MCF 10A (cell line): ENCODE data around the gene PPP1R17. TPM values are rescaled to one million over a fixed set of nuclear protein-coding genes. Genes with fewer than 3 reads are reported as not detected.
A peak's percentile ranks its signal among the peaks of the same experiment; 100 is the strongest.

Source experiments
- BruUV-seq: library from RNA; stranded (reverse); fragments of 400-500 nt; replicated peaks from 2 replicates; lab custom pipeline; 2021; lab: Mats Ljungman, UMichigan
- CTCF ChIA-PET: fragments of 300-600 bp; sonication (Branson Sonifier 250); formaldehyde crosslinking; extraction: SDS; loops from one replicate; lab custom pipeline; 2021; ENCODE audit warnings: antibody characterized with exemption, inconsistent platforms; lab: Yijun Ruan, JAX
- POLR2A ChIA-PET: fragments of 300-600, 350-650 bp; sonication (Branson Sonifier 250); formaldehyde crosslinking; extraction: SDS; loops from one replicate; lab custom pipeline; 2020; ENCODE audit warnings: antibody characterized with exemption, inconsistent platforms; lab: Yijun Ruan, JAX
- DNase-seq: peaks from one replicate; pipeline ENCODE4 v3.0.0-alpha.2; 2018; ENCODE audit not compliant: unreplicated experiment
- H3K27ac Mint-ChIP-seq: one replicate; pipeline ENCODE4 v1.8.0; 2022; ENCODE audit warnings: mild to moderate bottlenecking, low read depth, mixed read lengths; ENCODE audit not compliant: unreplicated experiment
- H3K27me3 Mint-ChIP-seq: one replicate; pipeline ENCODE4 v1.8.0; 2022; ENCODE audit warnings: mixed read lengths; ENCODE audit not compliant: insufficient read depth, unreplicated experiment
- H3K36me3 Mint-ChIP-seq: one replicate; pipeline ENCODE4 v1.8.0; 2022; ENCODE audit warnings: mild to moderate bottlenecking, moderate library complexity, mixed read lengths; ENCODE audit not compliant: insufficient read depth, unreplicated experiment
- H3K4me1 Mint-ChIP-seq: one replicate; pipeline ENCODE4 v1.8.0; 2022; ENCODE audit warnings: mixed read lengths; ENCODE audit not compliant: insufficient read depth, unreplicated experiment
- H3K4me3 Mint-ChIP-seq: one replicate; pipeline ENCODE4 v1.8.0; 2022; ENCODE audit warnings: mild to moderate bottlenecking, moderate library complexity, mixed read lengths; ENCODE audit not compliant: unreplicated experiment
- H3K9me3 Mint-ChIP-seq: one replicate; pipeline ENCODE4 v1.8.0; 2022; ENCODE audit warnings: mixed read lengths; ENCODE audit not compliant: unreplicated experiment
- CTCF ChIP-seq: fragments of 200-600 bp; IDR thresholded peaks from one replicate; pipeline ENCODE4 v1.8.0; 2022; ENCODE audit warnings: antibody characterized with exemption, mild to moderate bottlenecking; ENCODE audit not compliant: unreplicated experiment
- intact Hi-C: fragments of 100-400 bp; cut with micrococcal nuclease; formaldehyde crosslinking; loops from 2 replicates; pipeline ENCODE4 v1.14.1; 2022
- total RNA-seq: library from RNA; stranded (reverse); gene quantifications from 2 replicates; pipeline ENCODE4 v1.2.3, GENCODE V29; 2022

The PPP1R17 gene
- total RNA-seq, 1 experiment from 2014 or later, result not detected

DNA sequence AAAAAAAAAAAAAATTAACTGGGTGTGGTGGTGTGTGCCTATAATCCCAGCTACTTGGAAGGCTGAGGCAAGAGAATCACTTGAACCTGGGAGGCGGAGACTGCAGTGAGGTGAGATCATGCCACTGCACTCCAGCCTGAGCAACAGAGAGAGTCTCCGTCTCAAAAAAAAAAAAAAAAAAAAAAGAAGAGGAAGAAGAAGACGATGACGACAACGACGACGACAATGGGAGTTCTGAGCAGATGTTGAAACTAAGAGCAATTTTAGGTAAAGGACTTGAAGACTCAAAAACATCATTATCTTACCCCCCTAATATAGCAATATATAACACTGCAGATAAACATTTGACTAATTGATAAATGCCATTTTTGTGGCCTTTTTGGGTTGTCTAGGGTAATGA lies 39.5 kb upstream of the PPP1R17 start:
- Mint-ChIP-seq H3K27me3 (peaks cover 8% of the 10 kb centered on the region), H3K4me1 (no peaks in the 10 kb centered on the region), H3K4me3 (no peak overlapping the region), H3K9me3 (no peaks in the 10 kb centered on the region), H3K36me3 (no peaks in the 10 kb centered on the region), H3K27ac (no peak overlapping the region)
- BruUV-seq, result no TSS peak
- no peak for DNase-seq
- intact Hi-C loops, result no loop called here
- no peak for TF ChIP-seq CTCF
- ChIA-PET CTCF (interaction anchor here (0.6 to 1.0 kb wide), 4 partner anchors 14 to 783 kb away, joined by 3 to 4 read pairs (median 3); partner anchors contain the start of gene PPP1R17), POLR2A (no interaction called here)

- intact Hi-C loops, result loop anchor here (1.0 kb wide), 1 partner anchor 88 kb away; no protein-coding TSS in a partner anchor
- peak; percentile 5 for DNase-seq
- Mint-ChIP-seq H3K4me1 (no peaks in the 10 kb centered on the region), H3K4me3 (no peak overlapping the region), H3K36me3 (no peaks in the 10 kb centered on the region), H3K27me3 (peaks cover under 1% of the 10 kb centered on the region), H3K9me3 (no peaks in the 10 kb centered on the region), H3K27ac (no peak overlapping the region)
- ChIA-PET CTCF (interaction anchor here (0.8 to 2.2 kb wide), 5 partner anchors 15 to 514 kb away, joined by 3 to 16 read pairs (median 8); no protein-coding TSS in a partner anchor), POLR2A (no interaction called here)
- peak; percentile 20 for TF ChIP-seq CTCF
- BruUV-seq, result no TSS peak
These were observed 38.7 kb upstream of the PPP1R17 start for GRCh38 chr7:31648288-31648687.

DNA sequence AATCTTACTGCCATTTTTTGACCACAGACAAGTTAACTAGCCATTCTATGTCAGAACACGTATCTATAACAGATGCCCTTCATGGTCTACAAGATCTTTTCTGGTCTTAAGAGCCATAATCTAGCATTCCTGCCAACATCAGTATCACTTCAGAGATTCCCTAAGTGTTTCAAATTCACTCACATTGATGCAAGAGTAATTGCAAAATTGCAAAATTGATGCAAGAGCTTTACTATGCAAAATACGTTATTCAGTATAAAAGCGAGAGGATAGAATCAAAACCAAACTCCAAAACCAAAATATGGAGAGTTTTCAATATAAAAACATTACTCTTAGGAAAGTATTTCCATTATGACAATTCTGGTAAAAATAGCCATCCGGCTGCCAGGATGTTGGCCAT lies 38.1 kb upstream of the PPP1R17 start:
- Mint-ChIP-seq H3K36me3 (no peaks in the 10 kb centered on the region), H3K27me3 (no peaks in the 10 kb centered on the region), H3K4me1 (no peaks in the 10 kb centered on the region), H3K4me3 (no peak overlapping the region), H3K9me3 (no peaks in the 10 kb centered on the region), H3K27ac (no peak overlapping the region)
- no peak for DNase-seq
- ChIA-PET POLR2A (no interaction called here), CTCF (interaction anchor here (0.7 to 2.2 kb wide), 7 partner anchors 16 to 556 kb away, joined by 3 to 16 read pairs (median 3); no protein-coding TSS in a partner anchor)
- TF ChIP-seq CTCF, result no peak
- BruUV-seq, result no TSS peak
- intact Hi-C loops, result loop anchor here (1.0 kb wide), 1 partner anchor 87 kb away; no protein-coding TSS in a partner anchor

- Mint-ChIP-seq H3K36me3 (no peaks in the 10 kb centered on the region), H3K27ac (no peak overlapping the region), H3K27me3 (peaks cover 14% of the 10 kb centered on the region), H3K9me3 (no peaks in the 10 kb centered on the region), H3K4me3 (no peak overlapping the region), H3K4me1 (no peaks in the 10 kb centered on the region)
- no peak for TF ChIP-seq CTCF
- ChIA-PET POLR2A (no interaction called here), CTCF (interaction anchor here (0.7 to 1.1 kb wide), 4 partner anchors 18 to 632 kb away, joined by 3 to 5 read pairs (median 3); no protein-coding TSS in a partner anchor)
- DNase-seq, result no peak
- intact Hi-C loops, result no loop called here
- BruUV-seq, result no TSS peak
These were observed 35.6 kb upstream of the PPP1R17 start for GRCh38 chr7:31651234-31652062.
